HuH-7 (cell line): ENCODE measurements around the gene SLC31A1.

Experiments
- DNase-seq: peaks from one replicate; pipeline ENCODE4 v3.0.0; 2011; ENCODE audit warnings: low spot score

Gene SLC31A1

DNA sequence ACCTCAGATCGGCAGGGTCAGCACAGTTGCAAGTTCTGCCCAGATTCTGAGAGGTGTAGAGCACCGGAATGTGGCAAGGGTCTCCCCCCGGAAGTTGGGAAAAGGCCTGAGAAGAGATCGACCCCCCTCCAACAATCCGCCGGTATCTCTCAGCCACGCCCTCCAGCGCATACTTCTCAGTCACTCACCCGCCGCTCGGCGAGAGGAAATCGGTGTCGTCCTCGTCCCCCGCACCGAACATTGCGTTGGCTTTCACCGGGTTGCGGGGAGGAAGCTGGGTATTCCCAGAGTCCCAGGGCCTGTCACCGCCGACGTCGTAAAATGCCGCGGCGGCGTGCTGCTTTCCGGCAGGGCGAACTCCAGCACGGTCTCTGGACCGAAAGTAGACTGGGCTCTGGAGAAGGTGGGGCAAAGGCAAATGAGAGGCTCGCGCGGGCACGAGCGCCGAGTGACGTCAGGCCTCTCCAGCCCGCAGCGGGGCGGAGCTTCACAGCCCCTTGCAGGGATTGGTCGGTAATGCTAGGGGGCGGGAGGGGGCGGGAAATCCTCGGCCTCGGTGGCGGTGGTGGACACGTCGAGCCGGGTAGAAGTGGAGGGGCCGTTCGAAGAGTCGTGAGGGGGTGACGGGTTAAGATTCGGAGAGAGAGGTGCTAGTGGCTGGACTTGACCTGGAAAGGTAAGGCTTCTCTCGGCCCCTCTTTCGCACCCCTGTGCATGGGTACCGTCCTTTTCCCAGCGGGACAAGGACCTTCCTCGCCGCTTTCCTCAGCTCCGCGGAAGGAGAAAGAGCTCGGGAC lies at the start of gene SLC31A1, which contains the start of gene FKBP15:
TSS of gene SLC31A1 (plus strand) at position 542 of the 797 bp plus-strand sequence. CDS start 34,605 bp downstream, outside the sequence.
TSS of gene FKBP15 (minus strand) at position 275 of the 797 bp plus-strand sequence. CDS start at position 241, 34 bp downstream.
- peak; percentile 92 for DNase-seq

DNA sequence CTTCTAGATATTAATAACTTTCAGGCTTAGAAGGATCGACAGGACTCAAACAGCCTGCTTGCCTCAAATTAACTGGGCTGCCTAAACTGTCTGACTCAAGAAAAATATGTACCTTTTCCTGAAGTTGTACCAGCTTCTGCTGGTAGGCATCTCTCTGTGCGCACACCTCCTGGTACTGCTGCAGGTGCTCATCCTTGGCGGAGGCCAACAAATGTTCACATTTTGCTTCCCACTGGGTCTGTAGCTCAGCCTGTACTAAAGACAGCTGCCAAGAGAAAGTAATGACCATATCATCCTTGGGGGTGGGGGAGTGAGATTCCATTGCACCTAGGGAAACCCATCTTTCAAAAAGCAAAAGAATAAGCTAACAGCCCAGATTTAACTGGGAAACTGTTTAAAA lies 48.0 kb upstream of the SLC31A1 start:
- no peak for DNase-seq

DNA sequence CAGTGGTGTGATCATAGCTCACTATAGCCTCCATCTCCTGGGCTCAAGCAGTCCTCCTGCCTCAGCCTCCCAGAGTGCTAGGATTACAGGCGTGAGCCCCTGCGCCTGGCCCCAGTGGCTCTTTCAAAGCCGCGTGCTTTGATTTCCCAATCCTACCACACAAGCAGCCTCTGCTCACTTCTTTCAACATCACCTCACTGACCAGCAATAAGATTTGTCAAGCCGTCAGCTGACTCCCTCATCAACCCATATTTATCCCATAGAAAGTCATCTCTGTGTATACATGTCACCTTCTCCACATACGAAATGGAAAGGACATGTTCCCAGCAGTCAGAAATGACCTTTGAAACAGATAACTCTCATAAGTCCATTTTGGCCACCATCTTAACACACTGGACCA lies 44.5 kb upstream of the SLC31A1 start:
- no peak for DNase-seq

DNA sequence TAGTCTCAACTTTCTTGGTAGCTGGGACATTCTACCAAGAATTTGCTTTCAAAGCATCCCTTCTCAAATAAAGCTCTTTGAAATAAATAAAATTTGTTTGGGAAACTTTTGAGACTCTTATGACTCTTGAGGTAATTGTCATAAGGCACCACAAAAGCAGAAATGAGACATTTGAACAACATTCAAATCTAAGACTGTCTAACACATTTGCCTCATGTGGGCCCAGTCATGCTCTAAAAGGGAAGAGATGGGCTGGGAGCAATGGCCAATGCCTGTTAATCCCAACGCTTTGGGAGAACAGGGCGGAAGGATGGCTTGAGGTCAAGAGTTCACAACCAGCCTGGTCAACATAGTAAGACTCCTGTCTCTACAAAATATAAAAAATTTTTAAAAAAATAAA lies 44.1 kb upstream of the SLC31A1 start:
- DNase-seq, result no peak

DNA sequence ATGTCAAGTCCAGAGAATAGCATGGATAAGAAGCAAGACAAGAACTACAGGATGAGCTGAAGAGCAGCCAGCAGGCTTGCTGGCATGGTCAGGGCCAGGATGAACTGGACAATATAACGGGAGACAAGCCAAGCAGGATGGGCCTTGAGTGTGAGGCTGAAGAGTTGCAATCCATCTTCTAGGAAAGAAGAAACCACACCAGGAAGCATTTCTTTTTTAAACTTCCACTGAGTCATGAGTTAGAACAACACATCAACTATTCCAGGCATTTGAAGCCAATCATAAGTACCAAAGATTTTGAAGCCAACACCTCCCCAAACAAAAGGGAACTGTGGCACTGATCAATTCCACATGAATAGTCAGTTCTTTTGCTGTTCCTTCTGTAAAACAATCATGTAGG lies 43.3 kb upstream of the SLC31A1 start:
- no peak for DNase-seq

DNA sequence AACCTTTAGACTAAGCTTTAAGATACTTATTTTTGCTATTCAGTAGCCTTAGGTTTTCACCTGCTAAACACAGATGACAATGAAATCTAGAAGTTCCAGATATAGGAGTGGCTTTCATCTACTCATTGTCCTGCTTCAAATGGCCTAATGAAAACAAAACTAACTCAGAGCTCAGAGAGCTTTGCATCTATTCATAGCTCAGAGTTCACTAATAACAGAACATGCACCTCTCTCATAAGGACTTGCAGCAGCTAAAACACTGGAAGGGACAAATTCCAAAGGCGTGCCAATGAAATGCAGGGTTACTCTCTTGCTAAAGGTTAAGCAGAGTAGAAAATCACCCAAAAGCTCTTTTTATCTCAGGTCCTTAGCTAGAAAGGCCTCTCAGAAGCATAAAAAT lies 41.5 kb upstream of the SLC31A1 start:
- DNase-seq, result no peak

DNA sequence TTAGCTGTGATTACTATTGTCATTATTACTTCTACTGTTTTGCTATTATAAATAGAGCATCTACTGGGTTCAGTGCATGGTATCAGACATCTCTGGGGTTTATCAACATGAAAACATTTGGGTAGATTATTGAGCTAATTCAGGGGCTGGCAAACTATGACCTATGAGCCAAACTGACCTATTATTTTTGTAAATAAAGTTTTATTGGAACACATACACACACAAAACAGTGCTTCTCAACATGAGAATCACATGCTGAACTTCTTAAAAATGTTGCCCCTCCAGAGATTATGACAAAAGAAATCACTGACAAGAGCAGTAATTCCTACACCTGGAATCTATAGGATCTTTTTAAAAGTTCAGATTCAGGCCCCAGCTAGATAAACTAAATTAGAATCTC lies 40.2 kb upstream of the SLC31A1 start:
- no peak for DNase-seq

DNA sequence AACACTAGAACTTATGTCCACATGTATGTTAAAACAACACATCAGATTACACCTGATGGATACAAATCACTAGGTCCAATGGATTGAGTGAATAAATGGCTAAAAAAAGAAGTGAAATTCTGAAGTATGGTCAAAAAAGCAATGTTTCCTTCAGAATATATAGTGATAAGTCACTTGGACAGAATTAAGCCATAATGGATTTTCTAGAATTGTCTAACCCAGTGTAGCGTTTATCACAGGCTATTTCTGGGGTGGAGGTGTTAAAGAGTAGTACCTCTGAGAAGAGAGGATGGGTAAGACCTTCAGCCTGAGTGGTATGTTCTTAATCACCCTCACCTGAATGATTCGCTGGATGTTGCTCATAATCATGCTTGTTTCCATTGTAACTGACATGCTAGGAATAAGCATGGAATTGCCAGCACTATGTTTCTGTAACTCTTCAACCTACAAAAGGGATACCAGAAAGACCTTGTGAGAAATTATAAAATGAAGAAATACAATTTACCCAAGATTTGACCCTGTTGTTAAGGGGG lies 37.3 kb upstream of the SLC31A1 start:
- no peak for DNase-seq

DNA sequence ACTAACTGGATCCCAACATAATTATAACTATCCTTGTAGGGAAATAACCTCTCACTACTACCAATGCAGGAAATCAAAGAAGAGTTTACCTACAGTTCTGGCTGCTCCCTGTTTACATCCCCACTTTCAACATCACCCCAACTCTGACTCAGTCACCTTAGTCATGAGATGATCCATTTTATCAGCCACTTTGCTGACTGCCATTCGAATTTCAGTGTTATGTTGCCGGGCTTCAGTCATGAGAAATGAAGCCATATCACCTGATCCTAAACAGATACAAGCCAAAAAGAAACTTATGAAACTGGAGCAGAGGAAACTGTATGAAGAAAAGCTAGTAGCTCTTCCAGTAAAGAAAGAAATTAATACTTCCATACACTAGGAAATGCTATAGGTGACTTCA lies 36.8 kb upstream of the SLC31A1 start:
- DNase-seq, result no peak

DNA sequence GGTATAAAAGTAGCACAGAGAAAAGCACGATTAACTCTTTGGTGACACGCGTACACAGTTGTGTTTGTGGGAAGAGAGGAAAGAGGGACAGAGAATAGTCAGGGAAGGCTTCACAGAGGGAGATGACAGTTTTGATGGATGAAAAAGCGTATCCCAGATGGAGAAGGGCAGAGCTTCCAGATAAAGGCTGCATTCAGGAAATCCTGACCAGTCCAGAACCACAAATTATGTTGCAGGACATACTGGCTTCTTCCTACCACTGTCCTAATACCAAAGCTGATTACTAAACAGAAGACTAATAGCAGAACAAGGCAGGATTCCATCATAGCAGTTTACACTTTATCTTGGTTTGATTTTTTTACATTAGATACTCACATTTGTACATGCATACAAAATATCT lies 36.1 kb upstream of the SLC31A1 start:
- DNase-seq, result no peak

DNA sequence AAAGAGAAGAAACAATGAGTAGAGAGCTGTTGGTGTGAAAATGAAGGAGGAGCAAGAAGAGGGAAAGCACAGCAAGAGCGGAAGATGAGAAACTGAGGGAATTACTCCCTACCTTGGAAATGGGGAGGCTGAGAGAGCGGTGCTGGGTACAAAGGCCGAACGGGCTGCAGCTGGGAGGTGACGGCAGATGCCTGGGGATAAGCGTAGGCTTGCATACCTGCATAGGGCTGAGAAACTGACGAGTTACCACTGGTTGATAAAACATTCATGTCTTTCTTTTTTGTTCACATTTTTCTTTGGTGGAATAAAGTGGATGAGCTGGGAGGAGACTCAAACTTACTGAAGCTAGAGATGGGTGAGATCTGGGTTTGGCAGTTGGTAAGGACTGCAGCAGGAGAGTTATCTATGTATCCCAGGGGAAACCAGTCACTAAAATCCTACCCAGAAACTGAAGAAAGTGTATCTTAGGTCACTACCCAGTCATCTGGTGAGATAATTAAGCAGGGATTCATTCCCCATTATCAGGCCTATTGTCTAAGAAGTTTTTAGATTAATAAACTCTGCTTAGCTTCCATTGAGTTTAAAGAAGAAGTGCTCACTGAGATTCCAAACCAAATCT lies 35.1 kb upstream of the SLC31A1 start:
- no peak for DNase-seq

DNA sequence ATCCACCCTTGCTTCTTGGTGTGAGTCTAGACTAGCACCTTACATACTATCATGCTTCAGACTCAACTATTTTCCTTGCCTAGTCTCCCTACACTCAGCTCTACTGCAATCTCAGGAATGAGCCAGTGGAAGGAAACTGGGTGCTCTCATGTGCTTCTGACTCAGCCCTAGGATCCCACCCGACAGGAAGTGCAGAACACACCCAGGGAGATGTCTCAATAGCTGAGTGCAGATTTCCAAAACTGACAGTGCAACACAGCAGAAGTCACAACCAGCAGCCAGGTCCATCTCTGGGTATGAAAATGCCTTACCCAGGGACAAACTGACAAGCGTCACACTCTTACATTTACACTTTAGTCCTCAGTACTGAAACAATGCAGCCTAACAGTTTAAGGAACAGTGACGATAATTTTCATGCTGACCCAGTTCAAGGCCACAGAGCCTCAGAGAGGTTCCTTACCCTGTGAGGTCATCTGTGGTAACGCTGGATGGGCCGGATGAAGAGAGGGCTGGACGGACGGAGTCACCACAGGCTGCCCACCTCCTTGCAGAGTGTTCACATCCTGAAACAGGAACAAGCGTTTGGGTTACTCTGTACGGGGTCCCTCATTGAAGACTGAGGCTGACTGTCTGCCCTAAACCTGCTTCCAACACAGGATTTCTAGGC lies 33.3 kb upstream of the SLC31A1 start:
- no peak for DNase-seq

DNA sequence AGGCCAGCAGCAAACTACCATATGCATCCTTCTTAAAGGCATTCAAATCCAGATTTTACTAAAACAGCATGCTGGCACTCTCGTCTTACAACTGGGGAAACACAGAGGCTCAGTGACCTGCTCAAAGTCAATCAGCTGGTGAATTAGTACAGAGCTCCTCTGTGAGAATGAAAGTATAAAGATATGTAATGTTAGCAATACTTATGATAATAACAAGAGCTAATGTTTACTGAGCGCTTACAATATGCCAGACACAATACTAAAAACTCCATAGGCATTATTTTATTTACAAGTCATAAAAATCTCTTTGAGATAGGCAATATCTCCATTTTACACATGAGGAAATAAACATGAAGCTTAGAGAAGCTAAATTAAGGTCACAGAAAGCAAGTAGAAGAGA lies 28.9 kb upstream of the SLC31A1 start:
- DNase-seq, result no peak

DNA sequence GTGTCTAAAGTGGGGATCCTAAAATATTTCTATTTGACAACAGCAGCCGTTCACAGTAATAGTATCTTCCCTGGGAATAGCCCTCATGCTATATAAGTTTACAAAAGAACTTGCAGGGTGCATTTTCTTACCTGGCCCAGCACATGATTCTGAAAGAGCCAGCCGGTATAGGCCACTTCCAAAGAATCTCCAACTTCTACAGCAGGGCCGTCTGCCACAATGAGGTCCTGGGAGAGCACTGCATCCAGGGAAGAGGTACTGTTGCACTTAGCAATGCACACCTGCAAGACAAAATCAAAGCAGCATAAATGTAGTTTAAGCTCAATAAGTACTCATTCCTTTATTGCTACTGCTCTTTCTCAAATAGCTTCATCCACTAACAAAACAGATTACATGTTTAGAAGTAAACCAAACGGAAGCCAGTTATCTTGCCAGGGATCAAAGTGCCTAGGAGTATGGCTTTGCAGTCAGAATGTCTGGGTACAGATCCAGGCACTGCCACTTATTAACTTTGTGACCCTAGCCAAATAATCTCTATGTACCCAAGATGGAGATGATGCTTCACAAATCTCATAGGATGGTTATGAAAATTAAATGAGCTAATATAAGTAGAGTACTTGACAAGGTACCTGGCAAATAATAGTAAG lies 21.5 kb upstream of the SLC31A1 start:
- DNase-seq, result no peak

DNA sequence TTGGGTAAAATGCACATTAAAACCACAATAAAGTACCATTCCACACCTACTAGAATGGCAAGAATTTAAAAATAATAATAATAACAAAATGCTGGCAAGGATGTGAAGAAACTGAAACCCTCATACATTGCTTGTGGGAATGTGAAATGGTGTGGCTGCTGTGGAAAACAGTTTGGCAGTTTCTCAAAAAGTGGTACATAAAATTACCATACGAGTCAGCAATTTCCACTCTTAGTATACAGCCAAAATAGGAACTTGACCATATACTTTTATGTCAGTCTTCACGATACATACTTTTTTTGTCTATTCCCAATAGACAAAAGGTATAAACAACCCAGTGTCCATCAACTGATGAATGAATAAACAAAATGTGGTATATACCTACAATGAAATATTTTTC lies 15.9 kb upstream of the SLC31A1 start:
- no peak for DNase-seq

DNA sequence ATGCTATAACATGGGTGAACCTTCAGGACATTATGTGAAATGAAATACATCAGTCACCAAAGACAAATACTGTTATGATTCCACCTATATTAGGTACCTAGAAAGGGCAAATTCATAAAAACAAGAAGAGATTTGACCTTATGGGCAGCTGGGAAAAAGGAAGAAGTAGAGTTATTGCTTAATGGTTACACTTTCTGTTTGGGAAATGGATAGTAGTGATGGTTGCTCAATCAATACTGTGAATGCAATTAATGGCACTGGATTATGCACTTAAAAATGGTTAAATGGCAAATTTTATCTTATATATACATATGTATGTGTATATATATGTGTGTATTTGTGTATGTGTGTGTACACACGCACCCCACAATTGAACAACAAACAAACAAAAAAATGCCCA lies 15.5 kb upstream of the SLC31A1 start:
- DNase-seq, result no peak

DNA sequence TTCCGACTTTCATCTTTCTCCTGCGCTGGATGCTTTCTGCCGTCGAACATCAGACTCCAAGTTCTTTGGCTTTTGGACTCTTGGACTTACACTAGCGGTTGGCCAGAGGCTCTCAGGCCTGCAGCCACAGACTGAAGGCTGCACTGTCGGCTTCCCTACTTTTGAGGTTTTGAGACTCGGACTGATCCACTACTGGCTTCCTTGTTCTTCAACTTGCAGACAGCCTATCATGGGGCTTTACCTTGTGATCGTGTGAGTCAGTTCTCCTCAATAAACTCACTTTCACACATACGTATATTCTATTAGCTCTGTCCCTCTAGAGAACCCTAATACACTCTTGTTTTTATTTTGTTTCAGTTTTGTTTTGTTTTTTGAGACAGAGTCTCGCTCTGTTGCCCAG lies 10.5 kb upstream of the SLC31A1 start:
- DNase-seq, result no peak

DNA sequence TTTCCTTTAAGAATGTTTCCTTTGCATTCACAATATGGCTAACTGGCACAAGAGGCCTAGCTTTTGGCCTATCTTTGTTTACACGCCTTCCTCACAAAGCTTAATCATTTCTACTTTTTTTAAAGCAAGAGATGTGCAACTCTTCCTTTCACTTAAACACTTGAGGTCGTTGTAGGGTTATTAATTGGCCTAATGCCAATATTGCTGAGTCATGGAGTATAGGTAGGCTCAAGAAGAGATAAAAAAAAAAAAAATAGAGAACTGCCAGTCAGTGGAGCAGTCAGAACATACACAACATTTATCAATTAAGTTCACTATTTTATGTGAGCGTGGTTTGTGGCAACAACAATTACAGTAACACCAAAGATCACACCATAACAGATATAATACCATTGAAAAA lies 6.2 kb upstream of the SLC31A1 start:
- DNase-seq, result no peak

DNA sequence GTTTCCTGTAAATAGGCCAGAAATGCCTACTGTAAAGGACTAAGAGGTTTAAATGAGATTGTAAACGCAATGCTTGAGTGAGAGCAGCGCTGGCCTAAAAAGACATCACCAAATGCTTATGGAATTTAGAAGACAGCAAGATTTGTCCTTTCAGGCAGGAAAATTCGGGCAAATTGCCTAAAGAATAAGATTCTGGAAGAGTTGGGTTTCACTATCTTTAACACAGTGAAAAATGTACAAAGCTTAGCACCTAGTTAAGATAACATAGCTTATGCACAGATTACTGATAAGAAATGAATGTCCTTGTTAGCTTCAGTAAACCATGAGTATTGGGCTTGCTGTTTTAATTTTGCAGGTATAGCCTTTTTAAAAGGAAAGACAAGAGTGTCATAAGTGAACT lies 4.9 kb upstream of the SLC31A1 start:
- no peak for DNase-seq

DNA sequence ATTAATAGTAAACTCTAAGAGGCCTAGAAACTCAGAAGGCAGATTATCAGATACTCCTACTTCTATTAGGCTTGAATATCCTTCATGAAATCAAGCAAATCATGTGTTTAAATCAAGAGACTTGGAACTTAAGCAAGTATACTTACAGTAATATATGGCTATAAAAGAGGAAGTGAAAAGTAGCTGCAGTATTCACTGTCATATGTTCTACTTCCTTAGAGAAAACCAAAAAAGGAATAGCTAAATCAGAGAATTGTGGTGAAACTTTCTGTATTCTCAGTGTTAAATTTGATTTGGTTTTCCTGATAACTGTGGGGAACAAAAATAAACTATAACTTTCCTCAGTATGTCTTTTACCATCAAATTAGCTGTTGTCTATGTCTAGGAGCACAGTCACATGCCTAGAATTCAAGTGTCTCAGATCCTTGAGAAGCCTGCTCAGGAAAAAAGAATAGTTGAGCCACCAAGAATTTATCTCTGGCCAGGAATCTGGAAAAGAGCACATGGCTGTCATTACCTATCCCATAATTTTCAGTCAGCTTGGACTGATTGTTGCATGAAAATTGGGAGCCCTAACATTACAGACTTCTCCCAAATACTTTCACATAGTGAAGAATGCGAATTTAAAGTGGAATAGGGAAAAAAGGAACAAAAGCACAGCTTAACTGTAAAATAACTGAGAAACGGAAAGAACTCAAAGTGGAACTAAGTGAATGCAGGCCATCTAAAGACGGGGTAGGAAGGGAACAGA lies 2.0 kb upstream of the SLC31A1 start:
- DNase-seq, result no peak

DNA sequence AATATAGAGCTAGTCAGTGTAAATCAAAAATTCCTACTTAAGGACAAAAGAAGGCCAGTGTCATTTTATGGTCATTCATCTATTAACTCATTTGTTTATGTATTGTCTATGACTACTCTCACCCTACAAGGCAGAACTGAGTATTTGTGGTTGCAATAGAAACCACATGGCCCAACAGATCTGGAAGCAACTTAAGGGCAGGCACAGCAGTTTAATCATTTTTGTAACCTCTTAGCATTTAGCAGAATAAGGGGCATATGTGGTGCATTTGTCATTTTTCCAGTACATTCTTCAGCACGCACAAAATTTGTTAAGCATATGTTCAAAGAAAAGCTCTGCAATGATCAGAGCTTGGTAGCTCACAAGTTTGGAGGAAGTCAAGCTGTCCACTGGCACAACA lies 1.4 kb upstream of the SLC31A1 start:
- no peak for DNase-seq
